Measurements from ENCODE around the gene ROPN1.
A peak's percentile ranks its signal among the peaks of the same experiment; 100 is the strongest.
"Not testable (repeated sequence)": the region's sequence is repeated elsewhere in the genome, so short reads cannot be mapped to it uniquely, and the experiment has no call there.

The ROPN1 gene

GRCh38 chr3:123997543-123997942, 5.6 kb upstream of the ROPN1 start:
- DNase-seq (ENCODE audit: low read depth in 1 of 2, low spot score in 1 of 2): no peak

GRCh38 chr3:123993818-123994217, 1.9 kb upstream of the ROPN1 start:
- DNase-seq (ENCODE audit: low read depth in 1 of 2, low spot score in 1 of 2): no peak

DNA sequence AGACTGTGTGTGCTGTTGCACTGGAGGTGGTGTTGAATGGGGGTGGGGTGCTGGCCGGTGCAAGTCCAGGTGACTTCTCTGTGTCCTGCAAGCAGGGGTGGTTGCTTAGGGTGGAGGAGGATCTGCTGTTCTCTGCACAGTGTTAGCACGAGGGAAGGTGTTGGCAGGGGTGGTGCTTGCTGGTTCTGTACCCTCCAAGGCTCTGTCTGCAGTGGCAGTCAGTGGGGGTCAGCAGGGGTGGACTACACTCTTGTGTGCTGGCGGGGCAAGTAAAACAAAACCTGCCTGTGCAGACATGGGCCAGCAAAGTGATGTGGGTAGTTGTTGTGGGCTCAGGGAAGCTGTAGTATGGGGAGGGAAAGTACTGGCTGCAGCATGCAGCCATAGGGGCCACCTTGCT, 5.5 kb downstream of the ROPN1 start:
- no peak for DNase-seq (ENCODE audit: low read depth in 1 of 2, low spot score in 1 of 2)

GRCh38 chr3:123984957-123985356, 7.0 kb downstream of the ROPN1 start:
- DNase-seq (ENCODE audit: low read depth in 1 of 2, low spot score in 1 of 2): no peak

GRCh38 chr3:123984350-123984749, 7.6 kb downstream of the ROPN1 start:
- DNase-seq (ENCODE audit: low read depth in 1 of 2, low spot score in 1 of 2): no peak

DNA sequence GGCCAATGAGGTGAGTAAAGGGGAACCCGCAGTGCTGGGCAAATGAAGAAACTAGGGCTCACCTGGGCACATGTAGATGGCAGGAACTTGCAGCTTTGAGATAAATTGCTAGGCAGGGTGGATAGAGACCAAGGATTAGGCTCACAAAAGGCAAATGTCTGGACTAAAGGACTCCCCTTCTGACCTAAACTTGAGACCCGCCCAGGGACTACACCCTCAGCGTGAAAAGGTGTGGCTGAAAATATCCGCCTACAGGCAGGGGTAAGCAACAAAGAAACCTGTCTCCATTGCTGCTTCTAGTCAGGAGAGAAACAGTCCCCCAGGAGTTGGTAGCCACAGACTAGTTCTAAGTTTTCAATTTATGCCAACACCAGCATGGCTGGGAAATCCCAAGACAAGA, 10.6 kb downstream of the ROPN1 start:
- not testable (repeated sequence) for DNase-seq (ENCODE audit: low read depth in 1 of 2, low spot score in 1 of 2)

- no peak for DNase-seq (ENCODE audit: low read depth in 1 of 2, low spot score in 1 of 2)
These were observed 11.4 kb downstream of the ROPN1 start for GRCh38 chr3:123980539-123980938.

DNA sequence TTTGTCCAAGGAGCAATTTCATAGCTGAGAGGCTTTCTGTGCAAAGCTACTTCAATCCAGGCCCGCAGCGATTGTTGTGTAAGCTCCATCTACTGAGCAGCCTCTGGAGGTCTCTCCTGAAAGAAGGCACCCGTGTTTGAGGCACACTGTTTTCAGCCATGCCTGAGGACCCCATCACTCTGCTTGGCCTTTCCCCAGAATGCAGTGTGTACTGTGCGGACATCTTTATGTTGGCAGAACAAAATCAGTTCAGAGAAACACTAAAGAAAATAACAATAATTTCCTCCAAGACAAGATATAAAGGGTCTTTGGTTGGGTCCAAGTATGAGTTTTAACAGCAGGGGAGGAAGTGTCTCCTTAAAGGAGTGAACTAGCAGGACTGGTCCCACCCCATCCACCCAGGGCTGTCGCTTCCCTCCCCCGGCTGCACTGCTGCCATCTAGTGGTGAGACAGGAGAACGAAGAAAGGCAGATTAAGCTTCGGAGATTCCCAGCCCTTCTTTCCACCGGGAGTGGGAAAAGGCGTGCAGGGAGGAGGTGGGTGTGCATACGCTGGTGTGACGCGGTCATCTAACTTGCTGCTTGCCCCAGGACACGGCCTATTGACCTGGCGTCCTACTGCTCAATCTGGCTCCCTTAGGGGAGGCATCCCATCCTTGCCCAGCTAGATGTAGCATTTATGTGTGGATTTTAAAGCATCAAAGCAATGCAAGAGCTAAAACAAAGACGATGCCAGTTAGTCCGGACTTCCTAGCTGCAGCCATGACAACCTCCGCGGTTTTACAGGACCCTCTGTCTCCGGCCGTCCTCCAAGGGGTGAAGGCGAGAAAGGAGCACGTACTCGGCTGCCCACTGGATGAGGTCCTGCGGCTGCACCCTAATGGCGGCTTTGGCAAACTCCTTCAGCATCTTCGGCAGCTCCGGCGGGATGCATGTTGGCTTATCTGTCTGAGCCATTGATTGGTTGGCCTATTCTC, 12.1 kb downstream of the ROPN1 start:
- DNase-seq (ENCODE audit: low read depth in 1 of 2, low spot score in 1 of 2): not testable (repeated sequence)

DNA sequence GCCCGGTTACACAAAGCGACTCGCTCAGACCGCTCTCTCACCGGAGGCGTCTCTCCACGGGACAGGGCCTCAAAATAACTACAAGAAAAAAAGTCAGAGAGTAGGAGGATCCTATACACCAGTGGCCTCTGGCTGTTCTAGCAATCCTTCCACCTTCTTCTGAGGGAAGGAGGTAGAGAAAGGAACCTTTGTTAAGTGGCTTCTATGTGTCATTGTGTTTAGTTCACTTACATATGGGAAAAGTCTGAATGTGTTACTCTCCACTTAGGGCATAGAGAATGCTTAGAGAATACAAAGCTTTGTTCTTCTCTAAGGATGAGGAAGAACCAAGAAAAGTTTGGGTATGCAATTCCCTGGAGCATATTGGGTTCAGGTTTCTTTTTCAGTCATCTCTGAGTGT, 15.0 kb downstream of the ROPN1 start:
- DNase-seq (ENCODE audit: low read depth in 1 of 2, low spot score in 1 of 2): not testable (repeated sequence)

GRCh38 chr3:123976181-123976898, 15.6 kb downstream of the ROPN1 start:
- not testable (repeated sequence) for DNase-seq (ENCODE audit: low read depth in 1 of 2, low spot score in 1 of 2)

DNA sequence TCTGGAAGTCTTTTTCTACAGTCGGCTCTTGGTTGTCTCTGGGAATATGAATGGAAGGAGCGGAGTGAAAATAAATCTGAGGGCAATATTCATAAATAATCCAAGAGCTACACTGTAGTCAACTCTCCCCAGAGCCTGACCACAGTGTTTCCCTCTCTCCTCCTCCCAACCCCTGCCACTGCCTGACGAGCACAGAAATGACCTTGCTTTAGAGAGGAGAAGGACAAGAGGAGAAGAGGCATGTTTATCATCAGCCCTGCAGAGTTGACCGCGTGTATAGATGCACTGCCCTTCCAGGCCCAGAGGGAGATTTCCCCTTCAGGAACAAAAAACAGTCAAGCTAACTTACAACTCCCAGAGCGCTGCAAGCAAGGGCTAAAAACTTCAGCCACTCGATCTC, 16.9 kb downstream of the ROPN1 start:
- DNase-seq (ENCODE audit: low read depth in 1 of 2, low spot score in 1 of 2): not testable (repeated sequence)

DNA sequence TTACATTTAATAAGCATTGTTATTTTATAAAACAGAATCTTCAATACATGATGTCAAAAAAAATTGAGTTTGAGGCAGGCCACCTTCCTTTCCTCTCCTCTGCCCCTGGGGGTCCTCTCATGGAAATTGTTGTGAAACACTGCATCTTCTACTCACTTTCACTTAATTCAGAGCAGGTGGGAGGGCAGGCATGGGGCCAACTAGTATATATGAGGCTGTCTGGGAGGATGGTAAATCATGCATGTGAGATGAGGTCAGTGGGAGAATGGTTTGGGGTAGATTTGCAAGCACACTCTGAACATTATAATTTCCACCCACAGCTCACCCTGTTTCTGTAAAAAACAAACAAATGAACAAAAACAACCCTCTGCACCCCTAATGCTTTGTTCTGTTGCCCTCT, 20.5 kb downstream of the ROPN1 start:
- no peak for DNase-seq (ENCODE audit: low read depth in 1 of 2, low spot score in 1 of 2)

DNA sequence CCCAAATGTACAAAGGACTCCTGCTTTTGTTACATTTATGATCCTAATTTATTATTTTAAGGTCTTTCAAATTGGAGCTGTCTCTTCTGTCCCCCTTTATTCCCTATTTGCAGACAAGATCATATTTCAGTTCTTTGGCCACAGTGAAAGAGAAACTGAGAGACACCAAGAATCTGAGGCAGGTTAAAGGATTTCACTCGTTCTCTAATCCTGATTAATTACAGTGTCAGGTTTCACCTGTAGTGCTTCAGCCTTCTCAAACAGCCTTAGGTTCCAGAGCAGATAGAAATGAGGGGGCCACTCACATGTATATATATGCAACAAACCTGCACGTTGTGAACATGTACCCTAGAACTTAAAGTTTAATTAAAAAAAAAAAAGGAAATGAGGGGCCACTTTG, 24.7 kb downstream of the ROPN1 start:
- not testable (repeated sequence) for DNase-seq (ENCODE audit: low read depth in 1 of 2, low spot score in 1 of 2)

DNA sequence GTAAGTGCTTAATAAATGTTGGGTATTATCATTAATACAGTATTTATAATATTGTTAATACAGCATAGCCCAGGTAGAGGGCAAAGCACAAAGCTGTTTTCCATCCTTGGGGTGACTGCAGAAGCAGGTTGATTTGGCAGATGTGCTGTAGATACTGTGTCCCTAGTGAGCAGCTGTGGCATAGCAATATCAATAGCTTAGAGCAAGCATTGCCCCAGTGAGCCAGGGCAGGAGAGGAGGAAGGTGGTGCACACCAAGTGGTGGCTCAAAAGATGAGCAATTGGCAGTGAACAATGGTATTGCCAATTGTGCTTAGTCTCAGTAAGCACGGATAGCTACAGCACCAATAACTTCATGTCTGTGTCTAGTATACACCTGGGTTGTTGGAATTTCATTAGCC, 25.1 kb downstream of the ROPN1 start:
- DNase-seq (ENCODE audit: low read depth in 1 of 2, low spot score in 1 of 2): not testable (repeated sequence)

DNA sequence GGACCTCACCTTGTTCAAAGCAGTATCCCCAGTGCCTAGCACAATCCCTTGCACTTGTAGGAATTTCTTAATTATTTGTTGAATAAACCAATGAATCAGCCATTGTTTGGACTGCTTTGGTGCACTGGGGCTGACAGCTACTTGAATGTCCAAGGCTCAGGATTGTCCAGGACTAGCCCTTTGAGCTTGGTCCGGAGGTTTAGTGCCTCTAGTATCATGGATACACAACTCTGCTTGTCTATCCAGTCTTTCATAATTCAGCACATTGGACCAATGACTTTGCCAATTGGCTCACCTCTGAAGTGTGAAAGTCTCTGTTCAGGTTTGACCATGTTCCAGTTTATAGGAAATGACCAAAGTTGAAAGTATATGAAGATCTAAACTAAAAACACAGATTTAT, 27.1 kb downstream of the ROPN1 start:
- not testable (repeated sequence) for DNase-seq (ENCODE audit: low read depth in 1 of 2, low spot score in 1 of 2)

DNA sequence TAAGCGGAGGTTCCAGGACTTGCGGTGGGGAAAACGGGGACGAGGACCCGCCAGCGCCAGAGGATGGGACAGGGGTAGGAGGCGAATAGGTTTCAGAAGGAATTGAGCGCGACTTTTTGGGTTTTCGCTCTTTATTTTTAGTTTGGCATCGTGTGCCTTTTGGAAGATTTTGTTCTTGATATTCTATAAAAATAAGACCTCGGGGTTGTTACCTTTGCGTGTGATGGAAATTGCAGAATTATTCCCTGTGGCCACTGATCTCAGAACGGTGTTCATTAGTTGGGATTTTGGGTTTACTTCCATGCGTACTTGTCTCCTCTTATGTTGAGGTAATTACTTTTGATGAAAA, 30.4 kb downstream of the ROPN1 start:
- no peak for DNase-seq (ENCODE audit: low read depth in 1 of 2, low spot score in 1 of 2)

GRCh38 chr3:123960781-123961507, 31.0 kb downstream of the ROPN1 start, which contains the start of gene CCDC14:
Gene CCDC14, minus strand, starts transcription at chr3:123961229. Its CDS starts 56 bp downstream, at chr3:123961173.
- peak; percentile 56 to 77 for DNase-seq (ENCODE audit: low read depth in 1 of 2, low spot score in 1 of 2)

GRCh38 chr3:123953735-123954134, 38.2 kb downstream of the ROPN1 start:
- no peak for DNase-seq (ENCODE audit: low read depth in 1 of 2, low spot score in 1 of 2)

- DNase-seq (ENCODE audit: low read depth in 1 of 2, low spot score in 1 of 2): no peak
These were observed 38.9 kb downstream of the ROPN1 start for GRCh38 chr3:123952844-123953520.

- DNase-seq (ENCODE audit: low read depth in 1 of 2, low spot score in 1 of 2): no peak
These were observed 40.1 kb downstream of the ROPN1 start for GRCh38 chr3:123951522-123952447.
